CD8-positive, alpha-beta memory T cell (primary cell): ENCODE results near the gene UBXN4. TPM values are rescaled to one million over a fixed set of nuclear protein-coding genes. Genes with fewer than 3 reads are reported as not detected.
"Not testable (repeated sequence)": the region's sequence is repeated elsewhere in the genome, so short reads cannot be mapped to it uniquely, and the experiment has no call there.

Source experiments
- CTCF ChIA-PET: fragments of 350-600 bp; sonication (Branson Sonifier 250); formaldehyde crosslinking; loops from one replicate; lab custom pipeline; 2021; ENCODE audit warnings: antibody characterized with exemption; lab: Charles Lee
- POLR2A ChIA-PET: fragments of 350-600 bp; sonication (Branson Sonifier 250); formaldehyde crosslinking; loops from one replicate; lab custom pipeline; 2021; ENCODE audit warnings: antibody characterized with exemption; lab: Charles Lee
- DNase-seq, 5 donors: peaks; one replicate each; pipeline versions ENCODE4 v3.0.0 to v3.0.0-alpha.2; 2020 to 2022; ENCODE audit warnings: mixed read lengths in 1 of 5
- H3K27ac ChIP-seq: one replicate; pipeline ENCODE4 v1.7.0; 2013; ENCODE audit warnings: low read depth, mild to moderate bottlenecking, low read length, moderate library complexity
- H3K27me3 ChIP-seq: 2 replicates; pipeline ENCODE4 v1.7.0; 2013; ENCODE audit warnings: low read length, mild to moderate bottlenecking; ENCODE audit not compliant: insufficient read depth, poor library complexity, severe bottlenecking
- H3K36me3 ChIP-seq: 2 replicates; pipeline ENCODE4 v1.7.0; 2013; ENCODE audit warnings: mild to moderate bottlenecking, low read length, moderate library complexity; ENCODE audit not compliant: insufficient read depth
- H3K4me1 ChIP-seq: 2 replicates; pipeline ENCODE4 v1.7.0; 2013; ENCODE audit warnings: mild to moderate bottlenecking, low read length, moderate library complexity; ENCODE audit not compliant: insufficient read depth
- H3K4me3 ChIP-seq: 2 replicates; pipeline ENCODE4 v1.7.0; 2013; ENCODE audit warnings: mild to moderate bottlenecking, low read length
- H3K9me3 ChIP-seq: 2 replicates; pipeline ENCODE4 v1.7.0; 2013; ENCODE audit warnings: mild to moderate bottlenecking, low read length
- H3K27ac Mint-ChIP-seq, 8 donors: one replicate each; pipeline ENCODE4 v1.8.0; 2020 to 2021; ENCODE audit warnings: mixed read lengths in 8 of 8, mild to moderate bottlenecking in 6 of 8, inconsistent platforms in 3 of 8, moderate library complexity in 3 of 8
- H3K27me3 Mint-ChIP-seq, 2 donors: one replicate each; pipeline ENCODE4 v1.8.0; 2020 to 2021; ENCODE audit warnings: mixed read lengths in 2 of 2, mild to moderate bottlenecking in 1 of 2, moderate library complexity in 1 of 2
- H3K36me3 Mint-ChIP-seq, 3 donors: one replicate each; pipeline ENCODE4 v1.8.0; 2020 to 2021; ENCODE audit warnings: mixed read lengths in 3 of 3, inconsistent platforms in 1 of 3, mild to moderate bottlenecking in 1 of 3
- H3K4me1 Mint-ChIP-seq, 3 donors: one replicate each; pipeline ENCODE4 v1.8.0; 2020 to 2021; ENCODE audit warnings: mixed read lengths in 3 of 3, inconsistent platforms in 1 of 3, mild to moderate bottlenecking in 1 of 3
- H3K4me3 Mint-ChIP-seq, 7 donors: one replicate each; pipeline ENCODE4 v1.8.0; 2020 to 2021; ENCODE audit warnings: mixed read lengths in 7 of 7, mild to moderate bottlenecking in 6 of 7, moderate library complexity in 4 of 7, inconsistent platforms in 2 of 7
- H3K9me3 Mint-ChIP-seq, 5 donors: one replicate each; pipeline ENCODE4 v1.8.0; 2020 to 2022; ENCODE audit warnings: mixed read lengths in 5 of 5, mild to moderate bottlenecking in 3 of 5, moderate library complexity in 2 of 5, inconsistent platforms in 1 of 5
- polyA plus RNA-seq: library from polyadenylated mRNA; unstranded; fragments of 300-500 nt; fragmentation: Illumina TruSeq; gene quantifications from one replicate; pipeline ENCODE4 v1.2.3, GENCODE V29; 2021
- total RNA-seq, 2 experiments: library from RNA; stranded (reverse); gene quantifications; one replicate each; pipeline ENCODE4 v1.2.3, GENCODE V29; 2021

The UBXN4 gene, protein sequence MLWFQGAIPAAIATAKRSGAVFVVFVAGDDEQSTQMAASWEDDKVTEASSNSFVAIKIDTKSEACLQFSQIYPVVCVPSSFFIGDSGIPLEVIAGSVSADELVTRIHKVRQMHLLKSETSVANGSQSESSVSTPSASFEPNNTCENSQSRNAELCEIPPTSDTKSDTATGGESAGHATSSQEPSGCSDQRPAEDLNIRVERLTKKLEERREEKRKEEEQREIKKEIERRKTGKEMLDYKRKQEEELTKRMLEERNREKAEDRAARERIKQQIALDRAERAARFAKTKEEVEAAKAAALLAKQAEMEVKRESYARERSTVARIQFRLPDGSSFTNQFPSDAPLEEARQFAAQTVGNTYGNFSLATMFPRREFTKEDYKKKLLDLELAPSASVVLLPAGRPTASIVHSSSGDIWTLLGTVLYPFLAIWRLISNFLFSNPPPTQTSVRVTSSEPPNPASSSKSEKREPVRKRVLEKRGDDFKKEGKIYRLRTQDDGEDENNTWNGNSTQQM
- total RNA-seq = 10 to 100 TPM; 85.5 to 96.9 TPM
- 106 TPM for polyA plus RNA-seq

DNA sequence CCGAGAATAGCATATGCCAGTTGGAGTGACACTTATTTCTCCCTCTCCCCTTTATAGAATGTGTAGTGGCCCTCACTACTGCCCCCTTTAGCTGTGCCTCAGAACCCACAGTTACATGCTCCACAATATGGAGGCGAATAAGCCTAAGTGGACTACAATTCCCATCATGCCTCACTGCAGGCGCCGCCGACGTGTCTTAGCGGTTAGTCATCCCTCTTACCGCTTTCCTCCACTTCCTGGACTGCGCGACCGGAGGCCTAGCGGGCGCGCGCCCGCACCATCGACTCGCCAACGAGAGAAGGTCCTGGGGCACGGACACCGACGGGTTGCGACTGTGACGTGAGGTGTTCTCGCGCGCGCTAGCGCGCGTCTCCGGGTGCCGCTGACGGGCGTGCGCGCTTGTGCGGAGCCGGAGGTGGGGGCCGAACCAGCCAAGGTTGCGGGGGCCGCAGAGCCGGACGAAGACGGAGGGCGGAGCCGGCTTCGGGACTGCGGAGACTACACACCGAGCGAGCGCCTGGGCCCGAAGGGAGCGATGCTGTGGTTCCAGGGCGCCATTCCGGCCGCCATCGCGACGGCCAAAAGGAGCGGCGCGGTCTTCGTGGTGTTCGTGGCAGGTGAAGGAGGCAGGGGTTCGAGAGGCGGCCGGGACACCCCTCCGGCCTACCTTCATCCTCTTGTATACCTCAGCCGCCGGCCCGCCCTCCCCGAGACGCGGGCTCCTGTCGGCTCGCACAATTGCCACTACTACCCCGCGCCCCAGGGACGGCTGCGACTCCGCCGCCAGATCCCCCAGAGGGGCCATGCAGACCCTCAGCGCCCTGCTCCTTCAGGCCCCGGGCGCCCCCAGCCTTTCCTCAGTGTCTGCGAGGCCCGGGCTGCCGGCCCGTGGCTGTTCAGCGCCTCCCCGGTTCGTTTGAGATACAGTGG, at the start of gene UBXN4:
TSS of gene UBXN4 (plus strand) at position 461 of the 930 bp plus-strand sequence. CDS start at position 536, 75 bp downstream.
- H3K27me3 Mint-ChIP-seq = no peaks in the 10 kb centered on the region

DNA sequence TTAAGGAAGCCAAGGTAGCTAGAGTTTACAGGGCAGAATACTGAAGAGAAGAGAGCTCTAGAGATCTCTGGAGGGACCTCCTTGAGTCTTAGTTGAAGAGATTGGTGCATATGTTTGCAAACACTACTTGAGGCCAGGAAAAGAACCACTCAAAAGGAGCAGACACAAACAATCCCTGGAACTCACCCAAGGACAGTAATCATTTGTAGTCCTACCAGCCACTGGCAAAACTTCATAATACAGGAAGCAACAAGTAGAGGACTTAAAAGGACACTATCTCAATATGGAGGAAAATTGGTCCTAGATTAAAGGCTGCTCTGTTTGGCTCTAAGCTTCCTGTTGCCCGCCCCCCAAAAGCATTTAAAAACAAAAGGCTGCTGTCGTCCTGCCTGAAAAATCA, 46.9 kb upstream of the UBXN4 start:
- CTCF ChIA-PET = no interaction called here

More for the DNA sequence above, at the start of gene UBXN4:
- Mint-ChIP-seq H3K9me3 (no peaks in the 10 kb centered on the region), H3K4me3 (peak within 1 kb of the TSS; percentile 92 to 98 (median 97)), H3K36me3 (peaks cover 0 to 27% (median 9%) of the 10 kb centered on the region in 3 donors), H3K4me1 (peaks cover 38 to 46% (median 46%) of the 10 kb centered on the region in 3 donors), H3K27ac (peak within 1 kb of the TSS; percentile 93 to 100 (median 99))
- ChIA-PET CTCF (interaction anchor here (1.4 to 1.5 kb wide), 2 partner anchors 14 to 738 kb away, joined by 3 to 4 read pairs; no protein-coding TSS in a partner anchor), POLR2A (interaction anchor here (0.6 to 1.3 kb wide), 14 partner anchors 60 to 1637 kb away, joined by 3 to 12 read pairs (median 4); partner anchors contain the start of genes CCNT2, MCM6, R3HDM1 and ZRANB3)
- H3K27me3 ChIP-seq = no peaks in the 10 kb centered on the region
- DNase-seq = peak; percentile 86 to 97 (median 90)
- peaks cover 39% of the 10 kb centered on the region for H3K4me1 ChIP-seq
- peak within 1 kb of the TSS; percentile 94 for H3K27ac ChIP-seq
- H3K4me3 ChIP-seq = peak within 1 kb of the TSS; percentile 87
- H3K9me3 ChIP-seq = no peaks in the 10 kb centered on the region
- H3K36me3 ChIP-seq = no peaks in the 10 kb centered on the region

DNA sequence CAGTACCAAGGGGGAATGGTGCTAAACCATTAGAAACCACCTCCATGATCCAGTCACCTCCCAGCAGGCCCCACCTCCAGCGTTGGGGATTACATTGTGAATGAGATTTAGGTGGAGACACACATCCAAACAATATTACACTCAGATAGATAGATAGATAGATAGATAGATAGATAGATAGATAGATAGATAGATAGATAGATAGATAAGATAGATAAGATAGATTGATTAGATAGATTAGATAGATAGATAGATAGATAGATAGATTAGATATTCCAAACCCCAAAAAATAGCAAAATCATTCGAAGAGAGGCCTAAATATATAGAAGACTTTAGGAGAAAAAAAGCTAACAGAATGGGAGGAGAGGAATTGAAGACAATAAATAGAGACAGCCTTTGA, 42.8 kb upstream of the UBXN4 start:
- Mint-ChIP-seq H3K27me3 (no peaks in the 10 kb centered on the region), H3K27ac (peak overlapping the region in 1 of 8 donors; percentile 2), H3K4me1 (peaks cover 0 to 10% (median 0%) of the 10 kb centered on the region in 3 donors), H3K4me3 (no peak overlapping the region), H3K36me3 (peaks cover 15 to 18% (median 16%) of the 10 kb centered on the region in 3 donors), H3K9me3 (no peaks in the 10 kb centered on the region)
- ChIA-PET POLR2A (no interaction called here), CTCF (no interaction called here)
- H3K4me1 ChIP-seq = no peaks in the 10 kb centered on the region
- no peak overlapping the region for H3K4me3 ChIP-seq
- H3K36me3 ChIP-seq = no peaks in the 10 kb centered on the region
- H3K27ac ChIP-seq = no peak overlapping the region
- H3K9me3 ChIP-seq = no peaks in the 10 kb centered on the region
- H3K27me3 ChIP-seq = no peaks in the 10 kb centered on the region
- no peak for DNase-seq

More for the DNA sequence above, 46.9 kb upstream of the UBXN4 start:
- peak overlapping the region in 2 of 8 donors; percentile 55 to 77 for H3K27ac Mint-ChIP-seq
- POLR2A ChIA-PET = no interaction called here
- Histone ChIP-seq H3K27me3 (no peaks in the 10 kb centered on the region), H3K4me1 (no peaks in the 10 kb centered on the region), H3K9me3 (no peaks in the 10 kb centered on the region), H3K36me3 (no peaks in the 10 kb centered on the region), H3K4me3 (no peak overlapping the region), H3K27ac (no peak overlapping the region)
- no peaks in the 10 kb centered on the region for H3K9me3 Mint-ChIP-seq
- no peaks in the 10 kb centered on the region for H3K27me3 Mint-ChIP-seq
- no peak overlapping the region for H3K4me3 Mint-ChIP-seq
- no peak for DNase-seq
- H3K4me1 Mint-ChIP-seq = peaks cover 4 to 22% (median 8%) of the 10 kb centered on the region in 3 donors
- H3K36me3 Mint-ChIP-seq = peaks cover 15 to 20% (median 17%) of the 10 kb centered on the region in 3 donors

DNA sequence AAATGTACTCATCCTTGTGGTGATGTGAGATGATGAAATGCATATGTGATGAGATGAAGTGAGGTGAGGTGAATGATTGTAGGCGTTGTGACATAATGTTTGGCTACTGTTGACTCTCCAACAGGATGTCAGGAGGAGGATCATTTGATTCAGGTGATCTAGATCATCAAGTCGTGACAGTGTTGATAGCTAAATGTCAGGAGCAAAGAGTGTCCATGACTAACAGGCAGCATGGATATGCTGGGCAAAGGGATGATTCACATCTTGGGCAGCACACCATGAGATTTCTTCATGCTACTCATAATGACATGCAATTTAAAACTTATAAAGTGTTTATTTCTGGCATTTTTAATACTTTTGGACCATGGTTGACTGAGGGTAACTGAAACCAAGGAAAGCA, 40.2 kb upstream of the UBXN4 start:
- Histone ChIP-seq H3K27me3 (no peaks in the 10 kb centered on the region), H3K4me3 (no peak overlapping the region), H3K4me1 (no peaks in the 10 kb centered on the region), H3K9me3 (no peaks in the 10 kb centered on the region), H3K36me3 (no peaks in the 10 kb centered on the region), H3K27ac (no peak overlapping the region)
- no peaks in the 10 kb centered on the region for H3K4me1 Mint-ChIP-seq
- POLR2A ChIA-PET = no interaction called here
- H3K36me3 Mint-ChIP-seq = peaks cover 0 to 4% (median 2%) of the 10 kb centered on the region in 3 donors
- no peak overlapping the region for H3K27ac Mint-ChIP-seq
- H3K9me3 Mint-ChIP-seq = no peaks in the 10 kb centered on the region
- H3K4me3 Mint-ChIP-seq = no peak overlapping the region
- CTCF ChIA-PET = interaction anchor here (1.3 to 1.4 kb wide), 2 partner anchors 8 to 697 kb away, joined by 3 to 4 read pairs; no protein-coding TSS in a partner anchor
- no peak for DNase-seq
- H3K27me3 Mint-ChIP-seq = no peaks in the 10 kb centered on the region

DNA sequence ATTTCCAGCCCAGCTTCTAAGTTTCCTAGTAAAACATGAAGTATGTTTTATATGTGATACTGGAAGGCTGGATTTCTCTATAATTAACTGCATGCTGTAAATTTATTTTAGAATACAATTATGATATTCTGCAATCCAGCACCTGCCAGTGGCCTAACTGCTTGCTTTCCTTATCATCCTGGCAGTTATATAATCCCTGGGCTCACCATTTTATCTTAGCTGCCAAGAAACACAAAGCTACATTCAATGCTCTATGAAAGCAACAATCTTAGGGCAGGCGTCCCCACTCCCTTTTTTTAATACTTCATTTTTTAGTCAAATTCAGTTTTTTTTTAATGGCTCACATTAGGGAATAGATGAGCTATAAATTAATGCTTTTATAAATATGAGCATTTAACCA, 38.4 kb upstream of the UBXN4 start:
- no peaks in the 10 kb centered on the region for H3K9me3 Mint-ChIP-seq
- no peaks in the 10 kb centered on the region for H3K27me3 Mint-ChIP-seq
- Histone ChIP-seq H3K9me3 (no peaks in the 10 kb centered on the region), H3K36me3 (no peaks in the 10 kb centered on the region), H3K4me1 (no peaks in the 10 kb centered on the region), H3K27me3 (no peaks in the 10 kb centered on the region), H3K4me3 (no peak overlapping the region), H3K27ac (no peak overlapping the region)
- ChIA-PET CTCF (interaction anchor here (2.0 kb wide), 1 partner anchor 699 kb away, joined by 6 read pairs; no protein-coding TSS in a partner anchor), POLR2A (no interaction called here)
- H3K27ac Mint-ChIP-seq = peak overlapping the region in 2 of 8 donors; percentile 17 to 41
- H3K36me3 Mint-ChIP-seq = peaks cover 0 to 4% (median 2%) of the 10 kb centered on the region in 3 donors
- no peak overlapping the region for H3K4me3 Mint-ChIP-seq
- H3K4me1 Mint-ChIP-seq = no peaks in the 10 kb centered on the region
- no peak for DNase-seq

DNA sequence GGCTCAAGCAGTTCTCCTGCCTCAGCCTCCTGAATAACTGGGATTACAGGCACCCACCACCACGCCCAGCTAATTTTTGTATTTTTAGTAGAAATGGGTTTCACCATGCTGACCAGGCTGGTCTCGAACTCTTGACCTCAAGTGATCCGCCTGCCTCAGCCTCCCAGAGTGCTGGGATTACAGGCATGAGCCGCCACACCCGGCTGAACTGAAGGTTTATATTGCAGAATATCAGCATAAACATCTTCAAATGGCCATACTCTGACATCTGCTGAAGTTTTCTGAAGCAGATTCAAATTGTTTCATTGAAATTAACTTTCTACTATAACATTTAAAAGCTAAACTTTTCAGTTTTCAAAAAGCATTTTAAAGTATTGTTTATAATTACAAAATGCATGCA, 37.6 kb upstream of the UBXN4 start:
- H3K27ac ChIP-seq, H3K27me3 ChIP-seq, POLR2A ChIA-PET, H3K4me1 Mint-ChIP-seq, H3K9me3 Mint-ChIP-seq, DNase-seq, H3K27ac Mint-ChIP-seq, H3K27me3 Mint-ChIP-seq, H3K4me1 ChIP-seq, H3K9me3 ChIP-seq, H3K4me3 ChIP-seq, H3K36me3 ChIP-seq, H3K4me3 Mint-ChIP-seq, H3K36me3 Mint-ChIP-seq: not testable (repeated sequence)
- CTCF ChIA-PET = interaction anchor here (1.6 to 2.0 kb wide), 2 partner anchors 700 to 703 kb away, joined by 3 to 6 read pairs; no protein-coding TSS in a partner anchor

DNA sequence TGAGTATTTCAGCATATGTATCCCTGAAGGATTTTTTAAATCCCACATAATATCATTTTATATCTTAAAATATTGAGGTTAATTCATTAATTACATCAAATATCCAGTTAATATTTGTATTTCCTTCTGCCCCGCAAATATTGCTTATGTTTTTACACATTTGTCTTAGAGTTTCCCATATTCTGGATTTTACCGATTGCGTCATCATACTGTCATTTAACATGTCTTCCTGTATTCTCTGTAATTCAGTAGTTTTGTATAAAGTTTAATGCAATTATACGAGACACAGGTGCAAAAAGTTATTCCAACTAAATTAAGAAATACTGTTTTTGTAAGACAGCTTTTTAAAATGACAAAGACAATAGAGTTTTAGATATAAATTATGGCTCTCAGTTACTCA, 33.5 kb upstream of the UBXN4 start:
- no peak overlapping the region for H3K4me3 Mint-ChIP-seq
- Histone ChIP-seq H3K4me3 (no peak overlapping the region), H3K27ac (no peak overlapping the region), H3K36me3 (no peaks in the 10 kb centered on the region), H3K9me3 (no peaks in the 10 kb centered on the region), H3K27me3 (no peaks in the 10 kb centered on the region), H3K4me1 (no peaks in the 10 kb centered on the region)
- H3K9me3 Mint-ChIP-seq = no peaks in the 10 kb centered on the region
- ChIA-PET CTCF (interaction anchor here (2.1 to 5.3 kb wide), 3 partner anchors 19 to 707 kb away, joined by 5 to 73 read pairs (median 11); no protein-coding TSS in a partner anchor), POLR2A (interaction anchor here (0.8 kb wide), 1 partner anchor 177 kb away, joined by 8 read pairs; the partner anchor contains the start of gene ZRANB3)
- H3K27ac Mint-ChIP-seq = no peak overlapping the region
- no peaks in the 10 kb centered on the region for H3K27me3 Mint-ChIP-seq
- H3K4me1 Mint-ChIP-seq = no peaks in the 10 kb centered on the region
- DNase-seq = no peak
- H3K36me3 Mint-ChIP-seq = peaks cover 0 to 10% (median 3%) of the 10 kb centered on the region in 3 donors
